ENCODE data around the gene LDLRAD2.

DNA sequence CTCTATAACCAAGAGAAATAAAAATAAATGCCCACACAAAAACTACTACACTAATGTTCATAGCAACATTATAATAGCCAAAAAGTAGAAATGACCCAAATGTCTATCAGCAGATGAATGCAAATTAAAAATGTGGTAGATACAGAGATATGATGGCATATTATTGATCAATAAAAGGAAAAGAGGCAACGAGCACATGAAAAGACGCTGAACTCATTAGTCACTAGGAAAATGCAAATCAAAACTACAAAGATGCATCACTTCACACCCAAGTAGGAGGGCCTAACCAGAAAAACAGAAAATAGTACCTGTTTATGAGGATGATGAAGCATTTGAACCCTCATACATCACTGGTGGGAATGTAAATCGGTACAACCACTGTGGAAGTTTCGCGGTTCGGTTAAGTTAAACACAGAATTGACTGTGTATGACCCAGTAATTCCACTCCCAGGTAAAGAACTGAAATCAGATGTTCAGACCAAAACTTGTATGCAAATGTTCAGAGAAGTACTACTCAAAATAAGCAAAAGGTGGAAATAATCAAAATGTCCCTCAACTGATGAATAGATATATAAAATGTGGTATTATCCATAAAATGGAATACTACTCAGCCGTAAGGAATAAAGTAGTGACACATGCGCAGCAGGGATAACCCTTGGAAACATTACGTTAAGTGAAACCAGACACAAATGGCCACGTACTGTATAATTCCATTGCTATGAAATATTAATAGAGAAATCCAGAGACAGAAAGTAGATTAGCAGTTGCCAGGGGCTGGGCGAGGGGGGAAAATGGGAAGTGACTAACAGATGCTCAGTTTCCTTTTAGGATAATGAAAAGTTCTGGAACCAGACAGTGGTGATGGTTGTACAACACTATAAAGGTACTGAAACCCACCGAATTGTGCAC, 32.2 kb upstream of the LDLRAD2 start:
- TF ChIP-seq TAF1 (IDR thresholded peaks at IDR 0.05; ENCODE audit: borderline replicate concordance, low read depth, low read length) = no peak
- TF ChIP-seq POLR2A (IDR thresholded peaks at IDR 0.05; ENCODE audit: low read depth, low read length) = no peak
